Measurements from ENCODE around the gene NBL1.

The NBL1 gene

DNA sequence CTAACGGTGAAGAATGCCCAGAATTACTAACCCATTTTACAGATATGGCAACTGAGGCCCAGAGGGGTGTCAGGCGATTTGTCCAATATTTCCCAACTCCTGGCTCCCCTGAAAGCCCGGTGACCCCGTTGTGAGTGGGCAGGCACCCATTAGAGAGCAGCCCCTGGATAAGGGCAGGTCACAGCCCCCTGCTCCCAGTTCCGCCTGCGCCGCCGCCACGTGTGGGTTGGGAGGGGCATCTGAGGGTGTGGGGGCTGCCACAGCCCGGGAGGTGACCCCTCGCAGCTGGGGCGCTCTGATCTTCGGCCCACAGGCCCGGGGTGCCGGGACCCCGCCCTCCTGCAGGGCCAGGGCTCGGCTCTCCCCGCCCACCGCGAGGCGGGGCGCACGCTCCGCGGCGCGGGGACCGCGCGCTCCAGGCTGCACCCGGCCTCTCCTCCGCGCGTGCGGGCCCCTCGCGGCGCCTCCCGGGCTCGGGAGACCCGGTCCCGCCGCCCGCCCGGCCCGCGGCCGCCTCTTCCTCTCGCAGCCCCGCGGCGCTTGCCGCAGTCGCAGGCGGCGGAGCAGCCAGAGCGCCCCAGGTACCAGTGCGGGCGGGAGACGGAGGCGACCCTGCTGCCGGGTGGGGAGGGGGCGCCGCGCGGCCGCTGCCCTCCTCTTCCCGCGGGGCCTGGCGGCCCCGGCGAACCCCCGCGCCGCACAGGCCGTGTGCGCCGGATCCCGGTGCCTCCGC, 20.5 kb downstream of the NBL1 start, which contains the start of gene HTR6:
TSS of gene HTR6 (plus strand) at position 423 of the 733 bp plus-strand sequence. CDS start 879 bp downstream, outside the sequence.
- Histone ChIP-seq H3K36me3 (ENCODE audit: control insufficient read depth in 2 of 2, insufficient read depth in 1 of 2, low read length in 2 of 2) (no peaks in the 10 kb centered on the region), H3K27ac (ENCODE audit: extremely low read depth, low read depth, low read length) (peak within 1 kb of the TSS; percentile 47; the same call in 1 of the 2 replicates), H3K4me3 (ENCODE audit: low read depth, low read length) (peak within 1 kb of the TSS; percentile 23), H3K9me3 (ENCODE audit: control insufficient read depth, insufficient read depth, low read depth, low read length) (no peaks in the 10 kb centered on the region), H3K4me1 (ENCODE audit: control insufficient read depth, insufficient read depth, low read length) (no peaks in the 10 kb centered on the region)
- POLR2A ChIA-PET: no interaction called here
- CTCF ChIA-PET: interaction anchor here (0.9 to 6.0 kb wide), 3 partner anchors 11 to 51 kb away, joined by 4 to 140 read pairs (median 5); no protein-coding TSS in a partner anchor
- TF ChIP-seq KLF10 (tag by site-specific recombination; IDR thresholded peaks at IDR 0.05): no peak
- no peak for TF ChIP-seq ZNF169 (tag by site-specific recombination; IDR thresholded peaks at IDR 0.05)
- TF ChIP-seq, protein P1, sequence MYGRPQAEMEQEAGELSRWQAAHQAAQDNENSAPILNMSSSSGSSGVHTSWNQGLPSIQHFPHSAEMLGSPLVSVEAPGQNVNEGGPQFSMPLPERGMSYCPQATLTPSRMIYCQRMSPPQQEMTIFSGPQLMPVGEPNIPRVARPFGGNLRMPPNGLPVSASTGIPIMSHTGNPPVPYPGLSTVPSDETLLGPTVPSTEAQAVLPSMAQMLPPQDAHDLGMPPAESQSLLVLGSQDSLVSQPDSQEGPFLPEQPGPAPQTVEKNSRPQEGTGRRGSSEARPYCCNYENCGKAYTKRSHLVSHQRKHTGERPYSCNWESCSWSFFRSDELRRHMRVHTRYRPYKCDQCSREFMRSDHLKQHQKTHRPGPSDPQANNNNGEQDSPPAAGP (tag by site-specific recombination; IDR thresholded peaks at IDR 0.05): no peak
- TF ChIP-seq, protein P2, sequence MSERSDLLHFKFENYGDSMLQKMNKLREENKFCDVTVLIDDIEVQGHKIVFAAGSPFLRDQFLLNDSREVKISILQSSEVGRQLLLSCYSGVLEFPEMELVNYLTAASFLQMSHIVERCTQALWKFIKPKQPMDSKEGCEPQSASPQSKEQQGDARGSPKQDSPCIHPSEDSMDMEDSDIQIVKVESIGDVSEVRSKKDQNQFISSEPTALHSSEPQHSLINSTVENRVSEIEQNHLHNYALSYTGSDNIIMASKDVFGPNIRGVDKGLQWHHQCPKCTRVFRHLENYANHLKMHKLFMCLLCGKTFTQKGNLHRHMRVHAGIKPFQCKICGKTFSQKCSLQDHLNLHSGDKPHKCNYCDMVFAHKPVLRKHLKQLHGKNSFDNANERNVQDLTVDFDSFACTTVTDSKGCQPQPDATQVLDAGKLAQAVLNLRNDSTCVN (tag by site-specific recombination; optimal IDR thresholded peaks at IDR 0.05): peak; percentile 36
- TF ChIP-seq IKZF3 (tag by site-specific recombination; IDR thresholded peaks at IDR 0.05): no peak
- TF ChIP-seq SP2 (tag by site-specific recombination; IDR thresholded peaks at IDR 0.05): peak; percentile 40
- TF ChIP-seq, protein P3, sequence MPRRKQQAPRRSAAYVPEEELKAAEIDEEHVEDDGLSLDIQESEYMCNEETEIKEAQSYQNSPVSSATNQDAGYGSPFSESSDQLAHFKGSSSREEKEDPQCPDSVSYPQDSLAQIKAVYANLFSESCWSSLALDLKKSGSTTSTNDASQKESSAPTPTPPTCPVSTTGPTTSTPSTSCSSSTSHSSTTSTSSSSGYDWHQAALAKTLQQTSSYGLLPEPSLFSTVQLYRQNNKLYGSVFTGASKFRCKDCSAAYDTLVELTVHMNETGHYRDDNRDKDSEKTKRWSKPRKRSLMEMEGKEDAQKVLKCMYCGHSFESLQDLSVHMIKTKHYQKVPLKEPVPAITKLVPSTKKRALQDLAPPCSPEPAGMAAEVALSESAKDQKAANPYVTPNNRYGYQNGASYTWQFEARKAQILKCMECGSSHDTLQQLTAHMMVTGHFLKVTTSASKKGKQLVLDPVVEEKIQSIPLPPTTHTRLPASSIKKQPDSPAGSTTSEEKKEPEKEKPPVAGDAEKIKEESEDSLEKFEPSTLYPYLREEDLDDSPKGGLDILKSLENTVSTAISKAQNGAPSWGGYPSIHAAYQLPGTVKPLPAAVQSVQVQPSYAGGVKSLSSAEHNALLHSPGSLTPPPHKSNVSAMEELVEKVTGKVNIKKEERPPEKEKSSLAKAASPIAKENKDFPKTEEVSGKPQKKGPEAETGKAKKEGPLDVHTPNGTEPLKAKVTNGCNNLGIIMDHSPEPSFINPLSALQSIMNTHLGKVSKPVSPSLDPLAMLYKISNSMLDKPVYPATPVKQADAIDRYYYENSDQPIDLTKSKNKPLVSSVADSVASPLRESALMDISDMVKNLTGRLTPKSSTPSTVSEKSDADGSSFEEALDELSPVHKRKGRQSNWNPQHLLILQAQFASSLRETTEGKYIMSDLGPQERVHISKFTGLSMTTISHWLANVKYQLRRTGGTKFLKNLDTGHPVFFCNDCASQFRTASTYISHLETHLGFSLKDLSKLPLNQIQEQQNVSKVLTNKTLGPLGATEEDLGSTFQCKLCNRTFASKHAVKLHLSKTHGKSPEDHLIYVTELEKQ (tag by site-specific recombination; IDR thresholded peaks at IDR 0.05; ENCODE audit: borderline replicate concordance): no peak
- no peak for TF ChIP-seq ZNF473 (tag by site-specific recombination; IDR thresholded peaks at IDR 0.05)
- TF ChIP-seq, protein P4, sequence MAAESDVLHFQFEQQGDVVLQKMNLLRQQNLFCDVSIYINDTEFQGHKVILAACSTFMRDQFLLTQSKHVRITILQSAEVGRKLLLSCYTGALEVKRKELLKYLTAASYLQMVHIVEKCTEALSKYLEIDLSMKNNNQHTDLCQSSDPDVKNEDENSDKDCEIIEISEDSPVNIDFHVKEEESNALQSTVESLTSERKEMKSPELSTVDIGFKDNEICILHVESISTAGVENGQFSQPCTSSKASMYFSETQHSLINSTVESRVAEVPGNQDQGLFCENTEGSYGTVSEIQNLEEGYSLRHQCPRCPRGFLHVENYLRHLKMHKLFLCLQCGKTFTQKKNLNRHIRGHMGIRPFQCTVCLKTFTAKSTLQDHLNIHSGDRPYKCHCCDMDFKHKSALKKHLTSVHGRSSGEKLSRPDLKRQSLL (tag by site-specific recombination; IDR thresholded peaks at IDR 0.05): no peak
- TF ChIP-seq GLIS1 (tag by site-specific recombination; IDR thresholded peaks at IDR 0.05): peak; percentile 50
- TF ChIP-seq ZNF2 (tag by site-specific recombination; IDR thresholded peaks at IDR 0.05): no peak
- TF ChIP-seq, protein P5, sequence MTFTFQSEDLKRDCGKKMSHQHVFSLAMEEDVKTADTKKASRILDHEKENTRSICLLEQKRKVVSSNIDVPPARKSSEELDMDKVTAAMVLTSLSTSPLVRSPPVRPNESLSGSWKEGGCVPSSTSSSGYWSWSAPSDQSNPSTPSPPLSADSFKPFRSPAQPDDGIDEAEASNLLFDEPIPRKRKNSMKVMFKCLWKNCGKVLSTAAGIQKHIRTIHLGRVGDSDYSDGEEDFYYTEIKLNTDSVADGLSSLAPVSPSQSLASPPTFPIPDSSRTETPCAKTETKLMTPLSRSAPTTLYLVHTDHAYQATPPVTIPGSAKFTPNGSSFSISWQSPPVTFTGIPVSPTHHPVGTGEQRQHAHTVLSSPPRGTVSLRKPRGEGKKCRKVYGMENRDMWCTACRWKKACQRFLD (tag by site-specific recombination; IDR thresholded peaks at IDR 0.05): no peak
- no peak for TF ChIP-seq MYNN (tag by site-specific recombination; IDR thresholded peaks at IDR 0.05; ENCODE audit: borderline replicate concordance)
- TF ChIP-seq ZNF114 (tag by site-specific recombination; IDR thresholded peaks at IDR 0.05): no peak
- no peak for TF ChIP-seq ZNF785 (tag by site-specific recombination; IDR thresholded peaks at IDR 0.05)
- TF ChIP-seq MZF1 (tag by site-specific recombination; IDR thresholded peaks at IDR 0.05; ENCODE audit: borderline replicate concordance): no peak
- TF ChIP-seq, protein P6, sequence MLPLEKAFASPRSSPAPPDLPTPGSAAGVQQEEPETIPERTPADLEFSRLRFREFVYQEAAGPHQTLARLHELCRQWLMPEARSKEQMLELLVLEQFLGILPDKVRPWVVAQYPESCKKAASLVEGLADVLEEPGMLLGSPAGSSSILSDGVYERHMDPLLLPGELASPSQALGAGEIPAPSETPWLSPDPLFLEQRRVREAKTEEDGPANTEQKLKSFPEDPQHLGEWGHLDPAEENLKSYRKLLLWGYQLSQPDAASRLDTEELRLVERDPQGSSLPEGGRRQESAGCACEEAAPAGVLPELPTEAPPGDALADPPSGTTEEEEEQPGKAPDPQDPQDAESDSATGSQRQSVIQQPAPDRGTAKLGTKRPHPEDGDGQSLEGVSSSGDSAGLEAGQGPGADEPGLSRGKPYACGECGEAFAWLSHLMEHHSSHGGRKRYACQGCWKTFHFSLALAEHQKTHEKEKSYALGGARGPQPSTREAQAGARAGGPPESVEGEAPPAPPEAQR (tag by site-specific recombination; IDR thresholded peaks at IDR 0.05): no peak
- TF ChIP-seq SP3 (tag by site-specific recombination; IDR thresholded peaks at IDR 0.05): peak; percentile 32; the same call in 1 of the 2 replicates
- TF ChIP-seq SCRT1 (tag by site-specific recombination; IDR thresholded peaks at IDR 0.05; ENCODE audit: borderline replicate concordance): no peak
- TF ChIP-seq, protein P7, sequence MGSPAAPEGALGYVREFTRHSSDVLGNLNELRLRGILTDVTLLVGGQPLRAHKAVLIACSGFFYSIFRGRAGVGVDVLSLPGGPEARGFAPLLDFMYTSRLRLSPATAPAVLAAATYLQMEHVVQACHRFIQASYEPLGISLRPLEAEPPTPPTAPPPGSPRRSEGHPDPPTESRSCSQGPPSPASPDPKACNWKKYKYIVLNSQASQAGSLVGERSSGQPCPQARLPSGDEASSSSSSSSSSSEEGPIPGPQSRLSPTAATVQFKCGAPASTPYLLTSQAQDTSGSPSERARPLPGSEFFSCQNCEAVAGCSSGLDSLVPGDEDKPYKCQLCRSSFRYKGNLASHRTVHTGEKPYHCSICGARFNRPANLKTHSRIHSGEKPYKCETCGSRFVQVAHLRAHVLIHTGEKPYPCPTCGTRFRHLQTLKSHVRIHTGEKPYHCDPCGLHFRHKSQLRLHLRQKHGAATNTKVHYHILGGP (tag by site-specific recombination; IDR thresholded peaks at IDR 0.05): no peak
- peak; percentile 27; the same call in 1 of the 2 replicates for TF ChIP-seq KLF8 (tag by site-specific recombination; IDR thresholded peaks at IDR 0.05)
- peak; percentile 53 for TF ChIP-seq ZIC2 (tag by site-specific recombination; IDR thresholded peaks at IDR 0.05)
- TF ChIP-seq GLIS2 (tag by site-specific recombination; IDR thresholded peaks at IDR 0.05): peak; percentile 33; the same call in 1 of the 2 replicates
- TF ChIP-seq ZBTB8A (tag by site-specific recombination; IDR thresholded peaks at IDR 0.05): 0 out of 2 replicates have a peak, but pooled peaks have one; percentile 11

Data from HEK293 (cell line).